HepG2 (cell line): ENCODE data around the gene FAM177B. TPM values are rescaled to one million over a fixed set of nuclear protein-coding genes. Genes with fewer than 3 reads are reported as not detected.
A peak's percentile ranks its signal among the peaks of the same experiment; 100 is the strongest.

ENCODE experiments used
- ATF5 ChIP-seq: sonication (generic); formaldehyde crosslinking; IDR thresholded peaks from 2 replicates; pipeline ENCODE4 v1.4.0; 2020; ENCODE audit warnings: mild to moderate bottlenecking, low read depth, missing genetic modification reagents
- BRCA1 ChIP-seq: sonication (generic); formaldehyde crosslinking; IDR thresholded peaks from 2 replicates; pipeline ENCODE4 v1.4.0; 2020; ENCODE audit warnings: missing genetic modification reagents
- CHCHD3 ChIP-seq: sonication (generic); formaldehyde crosslinking; IDR thresholded peaks from 2 replicates; pipeline ENCODE4 v1.8.0; 2022; ENCODE audit warnings: mild to moderate bottlenecking, missing genetic modification reagents, moderate library complexity
- DZIP1 ChIP-seq: sonication (generic); formaldehyde crosslinking; IDR thresholded peaks from 2 replicates; pipeline ENCODE4 v1.5.0; 2020; ENCODE audit warnings: mild to moderate bottlenecking, missing genetic modification reagents
- GPBP1L1 ChIP-seq: sonication (generic); formaldehyde crosslinking; IDR thresholded peaks from 2 replicates; pipeline ENCODE4 v1.5.0; 2020; ENCODE audit warnings: mild to moderate bottlenecking, missing genetic modification reagents
- GZF1 ChIP-seq: sonication (generic); formaldehyde crosslinking; IDR thresholded peaks from 2 replicates; pipeline ENCODE4 v1.5.1; 2020; ENCODE audit warnings: mild to moderate bottlenecking, missing genetic modification reagents
- KMT2B ChIP-seq: IDR thresholded peaks from 2 replicates; pipeline ENCODE4 v1.6.1; 2016; ENCODE audit warnings: missing genetic modification reagents, missing compliant biosample characterization
- MAFK ChIP-seq, 2 experiments: IDR thresholded peaks in 1 of 2; conservative IDR thresholded peaks in 1 of 2; 2 replicates each; pipeline ENCODE4 v1.6.1; 2011; ENCODE audit warnings: improper control_type of control experiment in 2 of 2, low read length in 2 of 2
- MBNL3 ChIP-seq: fragments of 250-450 bp; sonication (Bioruptor Pico); conservative IDR thresholded peaks from 2 replicates; pipeline ENCODE4 v1.8.0; 2022; ENCODE audit warnings: mild to moderate bottlenecking, inconsistent platforms
- MED13 ChIP-seq: sonication (generic); formaldehyde crosslinking; IDR thresholded peaks from 2 replicates; pipeline ENCODE4 v1.5.0; 2020; ENCODE audit warnings: missing genetic modification reagents
- PREB ChIP-seq: sonication (generic); formaldehyde crosslinking; IDR thresholded peaks from 2 replicates; pipeline ENCODE4 v1.4.0; 2020; ENCODE audit warnings: missing genetic modification reagents
- TEF ChIP-seq: sonication (generic); formaldehyde crosslinking; IDR thresholded peaks from 2 replicates; pipeline ENCODE4 v1.5.0; 2020; ENCODE audit warnings: missing genetic modification reagents
- UBTF ChIP-seq: sonication (generic); formaldehyde crosslinking; IDR thresholded peaks from 2 replicates; pipeline ENCODE4 v1.4.0; 2020; ENCODE audit warnings: mild to moderate bottlenecking, missing genetic modification reagents
- ZBTB25 ChIP-seq: IDR thresholded peaks from 2 replicates; pipeline ENCODE4 v1.6.1; 2018; ENCODE audit warnings: missing genetic modification reagents
- ZFAT ChIP-seq: sonication (generic); formaldehyde crosslinking; conservative IDR thresholded peaks from 2 replicates; pipeline ENCODE4 v1.8.1; 2023; ENCODE audit warnings: missing genetic modification reagents, inconsistent platforms
- ZNF775 ChIP-seq: sonication (generic); formaldehyde crosslinking; IDR thresholded peaks from 2 replicates; pipeline ENCODE4 v1.4.0; 2020; ENCODE audit warnings: missing genetic modification reagents, mild to moderate bottlenecking, moderate library complexity, borderline replicate concordance
- polyA plus RNA-seq, 8 experiments: library from polyadenylated mRNA; depleted of rRNA in 3 of 8; stranded (reverse) in 7 of 8; unstranded in 1 of 8; fragments of >200 nt; fragmentation: Illumina TruSeq in 4 of 8; extraction: Trizol in 4 of 8; gene quantifications; 2 replicates each; pipeline versions ENCODE4 v1.2.1 to v1.2.3, GENCODE V29; 2011 to 2016; ENCODE audit warnings: low read depth in 4 of 8, missing spikeins in 1 of 8, mixed read lengths in 1 of 8; ENCODE audit not compliant: insufficient read depth in 1 of 8
- total RNA-seq, 5 experiments: library from RNA; depleted of rRNA; stranded (reverse); fragments of >200 nt; fragmentation: Illumina TruSeq; extraction: Trizol; gene quantifications; 2 replicates each; pipeline ENCODE4 v1.2.3, GENCODE V29; 2016; ENCODE audit warnings: low read depth in 1 of 5

Gene FAM177B
- total and polyA plus RNA-seq, 2 of the 13 experiments (the other 11 are each of a cell fraction or from before 2014, with no cell fraction given), result 0.05 TPM; not detected in 1

- TF ChIP-seq ZBTB25 (CRISPR knock-in tag) (no peak), MBNL3 (no peak), ZNF775 (CRISPR knock-in tag) (no peak), GZF1 (CRISPR knock-in tag) (no peak), ZFAT (CRISPR knock-in tag) (no peak), ATF5 (no peak), MED13 (CRISPR knock-in tag) (no peak), TEF (no peak), MAFK (conservative IDR thresholded peaks at IDR 0.05 in 1 of 2, IDR thresholded peaks at IDR 0.05 in 1 of 2; ENCODE audit: low read length in 2 of 2) (no peak), GPBP1L1 (CRISPR knock-in tag) (no peak), PREB (CRISPR knock-in tag) (no peak), KMT2B (CRISPR knock-in tag) (peak; percentile 89), CHCHD3 (CRISPR knock-in tag) (no peak), BRCA1 (CRISPR knock-in tag) (no peak), UBTF (CRISPR knock-in tag) (no peak), DZIP1 (CRISPR knock-in tag) (no peak)
These were observed 23.7 kb upstream of the FAM177B start (continued) for GRCh38 chr1:222713091-222713961.
